GM21619 (cell line): Measurements from ENCODE around the gene ACTR6.

Experiments used
- ATAC-seq: cut with Tn5 transposase; IDR thresholded peaks from one replicate; pipeline ENCODE4 v1.9.1; 2021; ENCODE audit not compliant: unreplicated experiment

Gene ACTR6

GRCh38 chr12:100265732-100266584, 65.3 kb downstream of the ACTR6 start:
- ATAC-seq = peak; percentile 12

- ATAC-seq = peak; percentile 85
Observed at GRCh38 chr12:100266585-100266834, 65.9 kb downstream of the ACTR6 start.

- peak; percentile 87 for ATAC-seq
Observed at GRCh38 chr12:100266835-100267602, 66.4 kb downstream of the ACTR6 start, which contains the start of the genes DEPDC4 and SCYL2. Gene DEPDC4 (minus strand): TSS chr12:100267079. CDS start chr12:100267076, 3 bp downstream. Gene SCYL2 (plus strand): TSS chr12:100267177. CDS start chr12:100282971, 15,794 bp downstream.

- ATAC-seq = peak; percentile 15
Observed at GRCh38 chr12:100267603-100268281, 67.1 kb downstream of the ACTR6 start.

GRCh38 chr12:100268835-100269564, 68.4 kb downstream of the ACTR6 start:
- ATAC-seq = no peak

GRCh38 chr12:100273782-100274181, 73.2 kb downstream of the ACTR6 start:
- no peak for ATAC-seq
